Cerebellar cortex (tissue), 1 donor: ENCODE measurements around the gene FAM110D.

Experiments used
- DNase-seq: peaks from one replicate; pipeline ENCODE4 v3.0.0-alpha.2; 2015; ENCODE audit warnings: low spot score

The FAM110D gene

GRCh38 chr1:26129778-26130177, 29.1 kb upstream of the FAM110D start:
- DNase-seq, result no peak

- no peak for DNase-seq
These were observed 28.2 kb upstream of the FAM110D start for GRCh38 chr1:26130695-26131094.

DNA sequence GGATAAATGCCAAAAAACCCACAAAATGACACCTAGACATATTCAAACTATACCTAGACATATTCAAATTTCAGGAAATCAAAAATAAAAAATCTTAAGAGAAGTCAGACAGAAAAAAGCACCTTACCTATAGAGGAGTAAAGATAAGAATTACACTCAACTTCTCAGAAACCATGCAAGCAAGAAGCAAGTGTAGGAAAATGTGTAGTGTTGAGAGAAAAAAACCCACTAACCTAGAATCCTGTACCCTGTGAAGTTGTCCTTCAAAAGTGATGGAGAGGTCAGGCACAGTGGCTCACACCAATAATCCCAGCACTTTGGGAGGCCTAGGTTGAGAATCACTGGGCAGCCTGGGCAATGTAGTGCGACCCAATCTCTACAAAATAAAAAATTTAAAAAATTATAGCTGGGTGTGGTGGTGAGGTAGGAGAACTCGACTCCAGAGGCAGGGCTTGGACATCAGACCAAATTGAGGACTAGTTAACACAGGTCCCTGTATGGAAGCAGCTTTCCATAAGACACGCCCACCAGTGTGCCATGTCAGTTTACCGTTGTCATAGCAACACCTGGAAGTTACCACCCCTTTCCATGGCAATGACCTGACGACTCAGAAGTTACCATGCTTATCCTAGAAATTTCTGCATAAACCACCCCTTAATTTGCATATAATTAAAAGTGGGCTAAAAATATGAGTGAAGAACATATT, 26.6 kb upstream of the FAM110D start:
- no peak for DNase-seq

DNA sequence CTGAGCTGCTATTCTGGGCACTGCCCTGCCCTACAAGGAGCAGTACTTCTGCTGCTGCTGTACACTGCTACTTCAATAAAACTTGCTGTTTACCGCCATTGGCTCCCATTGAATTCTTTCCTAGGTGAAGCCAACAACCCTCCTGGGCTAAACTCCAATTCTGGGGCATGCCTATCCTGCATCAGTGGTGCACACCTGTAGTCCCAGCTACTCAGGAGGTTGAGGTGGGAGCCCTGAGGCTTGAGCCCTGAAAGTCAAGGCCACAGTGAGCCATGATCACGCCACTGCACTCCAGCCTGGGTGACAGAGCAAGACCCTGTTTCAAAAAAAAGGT, 26.1 kb upstream of the FAM110D start:
- no peak for DNase-seq

DNA sequence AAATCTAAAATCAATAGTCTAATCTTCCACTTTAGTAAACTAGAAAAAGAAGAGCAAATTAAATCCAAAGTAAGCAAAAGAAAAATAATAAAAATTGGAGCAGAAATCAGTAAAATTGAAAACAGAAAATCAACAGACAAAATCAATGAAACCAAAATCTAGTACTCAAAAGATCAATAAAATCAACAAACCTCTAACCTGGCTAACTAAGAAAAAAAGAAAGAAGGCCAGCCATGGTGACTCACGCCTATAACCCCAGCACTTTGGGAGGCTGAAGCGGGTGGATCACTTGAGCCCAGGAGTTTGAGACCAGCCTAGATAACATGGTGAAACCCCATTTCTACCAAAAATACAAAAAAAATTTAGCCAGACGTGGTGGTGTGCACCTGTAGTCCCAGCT, 24.4 kb upstream of the FAM110D start:
- no peak for DNase-seq

GRCh38 chr1:26138974-26139558, 19.8 kb upstream of the FAM110D start:
- no peak for DNase-seq

DNA sequence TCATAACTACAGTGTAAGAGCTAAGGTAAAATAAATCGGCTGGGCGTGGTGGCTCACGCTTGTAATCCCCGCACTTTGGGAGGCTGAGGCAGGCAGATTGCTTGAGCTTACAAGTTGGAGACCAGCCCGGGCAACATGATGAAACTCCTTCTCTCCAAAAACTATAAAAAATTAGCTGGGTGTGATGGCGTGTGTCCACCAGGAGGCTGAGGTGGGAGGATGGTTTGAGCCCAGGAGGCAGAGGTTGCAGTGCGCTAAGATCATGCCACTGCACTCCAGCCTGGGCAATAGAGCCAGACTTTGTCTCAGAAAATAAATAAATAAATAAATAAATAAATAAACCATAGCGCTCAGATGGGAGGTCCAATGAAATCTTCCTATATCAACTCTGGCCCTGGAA, 16.7 kb upstream of the FAM110D start:
- DNase-seq, result no peak

- peak; percentile 92 for DNase-seq
These were observed 13.6 kb upstream of the FAM110D start for GRCh38 chr1:26145041-26145959.

- DNase-seq, result no peak
These were observed 13.0 kb upstream of the FAM110D start for GRCh38 chr1:26145960-26146294.

DNA sequence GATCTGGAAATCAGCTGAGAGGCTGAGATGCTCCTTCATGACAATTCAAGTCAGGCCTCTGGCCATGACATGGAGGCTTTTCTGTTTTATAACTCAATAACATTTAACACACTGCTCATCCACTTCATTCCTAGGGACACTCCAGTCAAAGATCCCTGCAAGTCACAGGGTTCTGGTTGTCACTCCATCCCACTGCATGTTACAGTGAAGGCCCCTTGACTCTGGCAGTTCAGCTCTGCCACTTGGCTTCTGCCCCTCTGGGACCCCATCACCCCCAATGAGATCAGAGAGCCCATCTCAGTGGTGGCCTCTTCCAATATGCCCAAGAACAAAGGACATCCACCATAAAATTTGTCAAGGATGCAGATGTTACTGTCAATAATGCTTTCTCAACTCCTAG, 10.0 kb upstream of the FAM110D start:
- DNase-seq, result no peak

- no peak for DNase-seq
These were observed 4.8 kb upstream of the FAM110D start for GRCh38 chr1:26153966-26154532.

DNA sequence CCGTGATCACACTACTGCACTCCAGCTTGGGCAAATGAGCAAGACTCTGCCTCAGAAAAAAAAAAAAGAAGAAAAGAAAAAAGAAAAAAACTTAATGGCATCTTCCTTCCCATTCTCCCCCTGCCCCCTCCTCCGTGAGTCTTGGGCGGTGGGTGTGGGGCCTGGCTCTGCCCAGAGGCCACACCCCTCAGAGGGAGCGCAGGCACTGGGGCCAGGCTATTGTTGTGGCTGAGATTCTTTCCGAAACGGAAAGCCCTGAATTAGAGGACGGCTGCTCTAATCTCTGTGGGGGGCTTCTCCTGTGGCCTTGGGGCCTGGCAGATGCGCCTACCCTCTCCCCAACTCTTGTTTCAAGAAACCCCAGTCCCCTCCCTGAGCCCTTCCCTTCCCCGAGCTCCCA, 4.1 kb upstream of the FAM110D start:
- DNase-seq, result no peak

DNA sequence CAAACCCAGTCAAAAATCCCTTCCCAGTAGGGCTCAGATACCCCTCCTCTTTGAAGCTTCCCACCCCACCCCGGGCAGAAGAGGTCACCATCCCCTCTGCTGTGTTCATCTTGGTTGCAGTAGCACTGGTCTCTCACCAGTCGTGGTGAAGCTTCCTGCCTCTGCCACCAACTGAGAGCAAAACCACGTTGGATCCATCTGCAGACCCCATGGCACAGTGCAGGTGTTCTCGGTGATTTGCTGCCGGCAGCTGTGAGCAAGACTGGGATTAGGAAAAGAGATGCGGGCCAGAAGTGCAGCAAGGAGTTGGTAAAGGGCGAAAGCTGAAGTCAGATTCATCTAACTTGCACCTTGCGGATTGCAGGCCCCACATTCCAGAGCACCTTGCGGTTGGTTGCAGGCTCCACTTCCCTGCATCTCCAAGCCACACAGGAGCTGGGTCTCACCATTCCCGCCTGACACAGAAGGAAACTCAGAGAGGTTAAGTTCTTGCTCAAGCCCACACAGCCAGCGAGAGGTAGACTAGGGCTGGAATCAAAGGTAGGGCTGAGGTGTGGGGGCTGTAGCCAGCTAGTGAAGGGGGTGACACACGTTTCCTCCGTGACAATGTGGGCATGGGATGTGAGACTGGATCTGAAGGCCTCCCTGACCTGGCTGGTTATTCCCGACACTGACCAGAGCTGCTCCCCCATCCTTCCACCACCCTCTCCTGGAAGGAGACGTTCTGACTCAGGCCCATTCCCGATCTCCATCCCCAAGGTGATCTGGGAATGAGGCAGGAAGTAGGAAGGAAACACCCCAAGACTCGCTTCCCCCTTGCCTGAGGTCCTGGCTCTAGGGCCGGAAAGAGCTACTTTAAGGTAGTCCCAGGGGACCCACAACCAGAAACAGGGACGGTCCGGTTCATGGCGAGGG, 3.3 kb upstream of the FAM110D start:
- no peak for DNase-seq

DNA sequence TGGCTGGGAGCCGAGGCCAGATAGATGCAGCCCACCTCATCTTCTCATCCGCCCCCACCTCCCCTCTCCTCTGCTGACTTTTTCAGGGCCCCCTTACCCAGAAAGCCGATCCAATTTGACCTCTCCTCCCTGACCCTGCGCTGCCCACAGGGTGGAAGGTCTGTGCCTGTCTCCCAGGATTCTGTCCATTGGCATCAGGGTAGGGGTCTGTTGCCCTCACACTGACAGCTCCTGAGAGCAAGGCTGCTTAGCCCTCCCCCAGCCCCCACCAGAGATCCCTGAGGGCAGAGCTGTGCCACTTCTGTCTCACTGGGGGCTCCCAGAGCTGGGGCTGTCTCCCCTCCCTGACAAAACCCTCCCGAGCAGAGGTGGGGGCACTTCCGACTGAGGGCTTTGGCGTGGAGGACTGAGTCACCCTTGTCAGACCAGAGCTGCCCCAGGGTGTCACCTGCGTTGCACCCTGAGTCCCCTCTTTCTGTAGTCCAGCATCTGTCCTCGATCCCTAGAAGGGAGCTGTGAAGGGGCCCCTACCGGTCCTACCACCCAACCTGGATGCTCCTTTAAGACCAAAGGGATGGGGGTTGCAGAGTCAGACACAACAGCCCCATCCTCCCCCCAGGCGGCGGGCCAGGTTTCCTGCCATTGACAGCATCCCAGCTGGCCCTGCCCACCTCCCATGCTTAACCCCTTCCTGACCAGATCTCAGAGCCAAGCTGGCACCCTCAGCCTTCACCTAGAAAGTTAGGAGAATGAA, 2.4 kb upstream of the FAM110D start:
- peak; percentile 33 for DNase-seq

GRCh38 chr1:26158271-26158907, 490 bp upstream of the FAM110D start:
- no peak for DNase-seq

DNA sequence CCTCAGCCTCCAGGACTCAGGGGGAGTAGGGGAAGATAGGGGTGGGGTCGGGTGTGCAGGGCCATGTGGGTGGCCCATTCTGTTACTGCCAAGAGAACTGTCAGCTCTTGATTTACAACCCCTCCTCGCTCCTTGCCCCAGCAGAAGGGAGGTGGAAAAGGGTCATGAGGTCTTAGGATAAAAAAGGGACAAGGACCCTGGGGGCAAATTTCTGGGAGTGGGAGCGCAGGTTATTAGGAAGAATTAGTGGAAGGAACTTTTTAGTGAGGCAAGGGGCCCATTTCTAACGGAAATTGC, 812 bp downstream of the FAM110D start:
- DNase-seq, result no peak

GRCh38 chr1:26160527-26161414, 1.9 kb downstream of the FAM110D start:
- no peak for DNase-seq

- no peak for DNase-seq
These were observed 2.7 kb downstream of the FAM110D start for GRCh38 chr1:26161415-26162219.

DNA sequence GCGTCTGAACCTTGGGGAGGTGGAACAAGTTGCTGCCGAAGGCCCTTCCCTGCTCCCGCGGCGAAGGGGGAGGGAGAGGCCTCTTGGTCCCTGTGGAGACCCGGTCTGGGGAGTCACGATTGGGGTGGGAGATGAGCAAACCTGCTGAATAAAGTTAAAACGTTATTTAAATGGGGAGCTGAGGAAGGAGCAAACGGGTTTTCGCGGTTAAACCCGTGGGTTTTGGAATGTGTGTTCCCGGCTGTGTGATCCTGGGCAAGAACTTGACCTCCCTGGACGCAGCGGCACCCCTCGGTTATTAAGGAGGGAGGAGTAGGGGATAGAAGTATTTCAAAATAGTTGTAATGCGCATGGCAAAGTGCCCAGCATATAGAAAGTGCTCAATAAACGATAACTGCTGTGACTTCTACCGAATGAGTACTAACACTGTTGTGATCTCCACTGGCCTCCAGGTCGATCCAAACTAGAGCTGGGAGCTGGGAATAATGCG, 3.4 kb downstream of the FAM110D start:
- DNase-seq, result no peak
